AG10803 (cell line): Measurements from ENCODE around the gene TDRD7.
"Not testable (repeated sequence)": the region's sequence is repeated elsewhere in the genome, so short reads cannot be mapped to it uniquely, and the experiment has no call there.

Experiments used
- DNase-seq: peaks from one replicate; pipeline ENCODE4 v3.0.0; 2010; ENCODE audit warnings: low read depth
- H3K4me3 ChIP-seq: 2 replicates; pipeline ENCODE4 v1.5.1; 2011; ENCODE audit warnings: mild to moderate bottlenecking, low read length, control low read depth
- TF ChIP-seq, protein P1 (sequence below): conservative IDR thresholded peaks from 2 replicates; pipeline ENCODE4 v1.5.1; 2011; ENCODE audit warnings: mild to moderate bottlenecking, low read length, control low read depth, inconsistent platforms

TDRD7 gene

GRCh38 chr9:97491216-97491999 is 79.5 kb downstream of the TDRD7 start:
- no peak overlapping the region for H3K4me3 ChIP-seq
- TF ChIP-seq, protein P1, sequence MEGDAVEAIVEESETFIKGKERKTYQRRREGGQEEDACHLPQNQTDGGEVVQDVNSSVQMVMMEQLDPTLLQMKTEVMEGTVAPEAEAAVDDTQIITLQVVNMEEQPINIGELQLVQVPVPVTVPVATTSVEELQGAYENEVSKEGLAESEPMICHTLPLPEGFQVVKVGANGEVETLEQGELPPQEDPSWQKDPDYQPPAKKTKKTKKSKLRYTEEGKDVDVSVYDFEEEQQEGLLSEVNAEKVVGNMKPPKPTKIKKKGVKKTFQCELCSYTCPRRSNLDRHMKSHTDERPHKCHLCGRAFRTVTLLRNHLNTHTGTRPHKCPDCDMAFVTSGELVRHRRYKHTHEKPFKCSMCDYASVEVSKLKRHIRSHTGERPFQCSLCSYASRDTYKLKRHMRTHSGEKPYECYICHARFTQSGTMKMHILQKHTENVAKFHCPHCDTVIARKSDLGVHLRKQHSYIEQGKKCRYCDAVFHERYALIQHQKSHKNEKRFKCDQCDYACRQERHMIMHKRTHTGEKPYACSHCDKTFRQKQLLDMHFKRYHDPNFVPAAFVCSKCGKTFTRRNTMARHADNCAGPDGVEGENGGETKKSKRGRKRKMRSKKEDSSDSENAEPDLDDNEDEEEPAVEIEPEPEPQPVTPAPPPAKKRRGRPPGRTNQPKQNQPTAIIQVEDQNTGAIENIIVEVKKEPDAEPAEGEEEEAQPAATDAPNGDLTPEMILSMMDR, result no peak
- DNase-seq, result no peak

DNA sequence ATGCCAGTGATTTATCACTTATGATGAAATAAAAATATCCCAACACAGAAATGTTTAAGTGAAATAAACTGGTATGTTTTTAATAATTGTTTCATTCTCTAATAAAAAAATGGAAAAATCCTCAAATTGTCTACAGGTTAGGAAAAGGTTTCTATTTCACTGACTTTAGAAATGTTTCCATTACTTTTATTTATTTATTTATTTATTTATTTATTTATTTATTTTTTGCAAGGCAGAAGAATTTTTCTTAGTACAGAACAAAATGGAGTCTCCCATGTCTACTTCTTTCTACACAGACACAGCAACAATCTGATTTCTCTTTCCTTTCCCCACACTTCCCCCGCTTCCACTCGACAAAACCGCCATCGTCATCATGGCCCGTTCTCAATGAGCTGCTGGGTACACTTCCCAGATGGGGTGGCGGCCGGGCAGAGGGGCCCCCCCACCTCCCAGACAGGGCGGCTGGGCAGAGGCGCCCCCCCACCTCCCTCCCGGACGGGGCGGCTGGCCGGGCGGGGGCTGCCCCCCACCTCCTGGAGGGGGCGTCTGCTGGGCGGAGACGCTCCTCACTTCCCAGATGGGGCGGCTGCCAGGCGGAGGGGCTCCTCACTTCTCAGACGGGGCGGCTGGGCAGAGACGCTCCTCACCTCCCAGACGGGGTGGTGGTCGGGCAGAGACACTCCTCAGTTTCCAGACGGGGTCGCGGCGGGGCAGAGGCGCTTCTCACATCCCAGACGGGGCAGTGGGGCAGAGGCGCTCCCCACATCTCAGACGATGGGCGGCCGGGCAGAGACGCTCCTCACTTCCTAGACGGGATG is 85.9 kb downstream of the TDRD7 start:
- H3K4me3 ChIP-seq, DNase-seq: not testable (repeated sequence)

DNA sequence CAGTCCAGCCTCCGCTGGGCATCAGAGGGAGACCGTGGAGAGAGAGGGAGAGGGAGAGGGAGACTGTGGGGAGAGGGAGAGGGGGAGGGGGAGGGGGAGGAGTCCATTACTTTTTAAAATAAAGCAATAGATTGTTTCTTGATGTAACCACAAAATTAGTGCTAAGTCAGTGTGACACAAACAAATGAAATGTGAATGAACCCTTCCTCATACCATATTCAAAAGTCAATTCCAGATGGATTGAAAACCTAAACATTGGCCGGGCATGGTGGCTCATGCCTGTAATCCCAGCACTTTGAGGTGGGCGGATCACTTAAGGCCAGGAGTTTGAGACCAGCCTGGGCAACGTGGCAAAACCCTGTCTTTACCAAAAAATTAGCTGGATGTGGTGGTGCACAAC is 87.0 kb downstream of the TDRD7 start:
- H3K4me3 ChIP-seq, DNase-seq: not testable (repeated sequence)

- no peak overlapping the region for H3K4me3 ChIP-seq
- DNase-seq, result no peak
- TF ChIP-seq, protein P1, result no peak
Measured at GRCh38 chr9:97500263-97500662, 88.4 kb downstream of the TDRD7 start.

DNA sequence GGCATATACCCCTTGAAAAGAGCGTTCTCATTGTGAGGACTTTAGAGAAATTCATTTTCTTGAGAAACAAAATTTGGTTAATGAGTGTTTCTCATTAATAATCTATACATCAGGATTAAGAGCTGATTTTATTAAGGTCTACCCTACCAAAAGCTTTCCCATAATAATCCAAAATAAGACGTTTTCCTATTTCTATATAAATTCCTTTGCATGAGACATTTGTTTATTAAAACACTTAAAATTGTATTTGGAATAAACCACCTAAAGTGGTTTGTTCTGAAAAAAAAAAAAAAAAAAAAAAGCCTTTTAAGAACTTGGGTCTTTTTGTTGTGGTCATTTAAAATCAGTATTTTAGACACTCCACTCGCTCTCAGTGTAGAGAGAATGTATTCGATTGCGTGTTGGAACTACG is 88.9 kb downstream of the TDRD7 start:
- no peak for DNase-seq
- TF ChIP-seq, protein P1, result no peak
- H3K4me3 ChIP-seq, result no peak overlapping the region; the same call in 1 of the 2 replicates

DNA sequence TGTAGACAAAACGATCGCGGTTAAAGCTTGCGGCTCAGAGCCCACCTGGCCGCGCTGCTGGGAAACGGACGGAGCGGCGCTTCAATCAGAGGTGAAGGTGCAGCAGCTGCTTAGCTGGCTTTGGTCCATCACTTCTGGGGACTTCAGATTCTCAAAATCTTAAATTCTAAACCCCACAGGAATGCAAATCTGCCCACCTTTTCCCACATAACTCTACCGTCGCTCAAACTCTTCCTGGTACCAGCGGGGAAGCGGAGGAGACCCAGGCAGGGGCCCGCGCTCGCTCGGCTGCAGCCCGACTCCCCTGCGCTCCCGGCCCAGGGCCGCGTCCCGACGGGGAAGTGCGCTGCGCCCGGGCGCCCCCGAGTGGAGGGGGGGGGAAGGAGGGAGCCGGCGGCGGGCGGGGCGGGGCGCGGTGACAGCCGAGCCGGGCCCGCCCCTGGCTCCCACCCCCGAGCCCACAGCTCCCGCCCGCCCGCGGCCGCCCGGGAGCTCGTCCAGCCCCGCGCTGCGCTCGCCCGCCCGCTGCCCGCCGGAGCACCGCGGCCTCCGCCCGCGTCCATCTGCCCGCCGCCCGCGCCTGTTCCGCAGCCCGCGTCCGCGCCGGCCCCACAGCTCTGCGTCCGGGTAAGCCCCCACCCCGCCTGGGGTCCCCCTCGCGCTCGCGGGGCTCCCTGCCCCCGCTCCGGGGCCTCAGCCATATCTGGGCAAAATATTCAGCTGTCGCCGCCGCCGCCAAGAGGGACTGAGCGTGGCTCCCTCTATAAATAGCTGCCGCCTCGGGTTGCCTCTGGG is 89.5 kb downstream of the TDRD7 start, which contains the start of gene TMOD1:
Gene TMOD1 (plus strand): TSS at position 490 of the 795 bp plus-strand sequence. CDS start 22,523 bp downstream, outside the sequence.
- peak within 1 kb of the TSS; percentile 47 for H3K4me3 ChIP-seq
- DNase-seq, result no peak
- TF ChIP-seq, protein P1, result no peak

DNA sequence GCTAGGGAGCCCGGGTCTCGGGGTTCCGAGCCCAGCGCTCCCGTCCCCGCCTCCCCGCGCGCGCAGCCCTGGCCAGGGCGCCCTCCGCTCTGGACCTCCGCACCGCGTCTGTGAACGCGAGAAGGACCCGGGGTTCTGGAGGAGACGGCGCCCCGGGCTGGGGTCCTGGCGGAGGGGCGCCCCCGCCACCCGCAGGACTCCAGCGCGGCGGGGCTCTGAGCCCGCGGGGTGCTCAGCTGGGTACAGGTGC is 90.0 kb downstream of the TDRD7 start:
- peak overlapping the region; percentile 34 for H3K4me3 ChIP-seq
- DNase-seq, result no peak
- TF ChIP-seq, protein P1, result no peak
